EH (cell line): ENCODE results near the gene PEDS1.
A peak's percentile ranks its signal among the peaks of the same experiment; 100 is the strongest.
"Not testable (repeated sequence)": the region's sequence is repeated elsewhere in the genome, so short reads cannot be mapped to it uniquely, and the experiment has no call there.

Experiments used
- DNase-seq: peaks from one replicate; pipeline ENCODE4 v3.0.0-alpha.2; 2015; ENCODE audit warnings: low read depth

PEDS1 gene

DNA sequence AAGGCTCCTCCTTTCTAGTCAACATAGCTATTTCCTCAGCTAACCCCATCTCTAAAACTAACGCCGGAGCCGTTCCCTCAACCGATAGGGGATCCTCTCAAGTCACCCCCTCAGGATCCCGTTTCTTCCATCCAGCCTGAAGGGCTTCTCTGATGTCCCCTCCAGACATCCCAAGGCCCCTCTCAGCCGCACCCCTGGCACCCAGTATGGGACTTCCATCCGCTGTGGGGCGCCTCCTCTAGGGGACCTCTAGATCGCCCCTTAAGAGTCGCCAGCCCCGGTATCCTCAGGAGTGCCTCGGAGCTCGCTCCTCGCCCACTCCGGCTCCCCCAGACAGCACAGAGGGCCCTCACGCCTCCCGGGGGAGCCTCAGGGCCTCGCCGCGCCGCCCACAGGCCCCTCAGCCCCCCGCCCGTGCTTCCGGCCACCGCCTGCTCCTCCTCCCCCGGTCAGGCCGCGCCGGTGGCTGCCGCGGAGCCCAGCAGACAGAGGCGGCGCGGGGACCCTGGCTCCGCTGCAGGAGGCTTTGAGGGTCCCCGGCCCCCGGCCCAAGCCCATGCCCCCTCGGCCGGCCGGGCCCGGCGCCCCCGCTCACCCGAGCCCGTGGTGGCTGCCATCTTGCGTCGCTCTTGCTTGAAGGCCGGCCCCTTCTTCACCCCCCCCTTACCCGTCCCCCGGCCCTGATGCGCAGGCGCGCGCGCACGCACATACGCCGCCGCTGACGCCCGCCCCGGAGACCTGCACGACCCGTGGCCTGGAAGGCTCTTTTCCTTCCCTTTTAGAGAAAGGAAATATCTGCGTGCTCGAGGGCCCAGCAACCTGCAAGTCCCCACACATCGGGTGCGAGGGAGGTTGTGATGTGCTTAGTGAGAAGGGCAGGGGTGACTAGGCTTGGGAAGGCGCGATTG, 40.8 kb downstream of the PEDS1 start, which contains the start of gene UBE2V1:
Gene UBE2V1, minus strand, starts transcription at position 639 of the 908 bp plus-strand sequence. Its CDS starts 22 bp downstream, at position 617.
- DNase-seq: peak; percentile 87

DNA sequence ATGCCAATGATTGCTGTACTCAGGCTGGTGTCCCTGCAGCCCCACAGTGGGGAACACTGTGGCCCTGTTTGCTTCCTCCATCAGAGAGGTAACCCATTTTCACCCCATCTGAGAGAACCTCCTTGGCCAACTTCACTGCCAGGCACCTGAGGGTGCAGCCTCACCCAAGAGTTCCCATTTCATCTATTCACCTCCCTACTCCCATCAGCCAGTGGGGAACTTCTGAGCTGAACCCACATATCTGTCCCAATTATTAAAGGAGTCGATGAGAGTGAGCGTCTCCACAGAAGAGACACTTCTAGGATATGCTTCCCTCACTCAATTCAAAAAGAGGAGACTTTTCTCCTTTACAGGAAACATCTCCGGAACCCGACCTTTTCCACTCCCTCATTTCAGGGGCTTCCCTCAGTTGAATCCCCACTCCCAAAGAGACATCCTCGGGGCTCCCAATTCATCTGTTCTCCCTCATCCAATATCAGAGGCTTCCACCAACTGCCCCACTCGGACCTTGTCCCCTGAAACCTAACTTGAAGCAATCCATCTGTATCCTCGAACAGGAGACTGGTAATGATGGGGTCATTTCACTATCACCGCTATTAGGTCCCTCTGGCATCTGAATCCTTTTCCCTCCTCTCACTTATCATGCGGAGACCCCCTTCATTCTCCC, 41.6 kb downstream of the PEDS1 start:
- no peak for DNase-seq

DNA sequence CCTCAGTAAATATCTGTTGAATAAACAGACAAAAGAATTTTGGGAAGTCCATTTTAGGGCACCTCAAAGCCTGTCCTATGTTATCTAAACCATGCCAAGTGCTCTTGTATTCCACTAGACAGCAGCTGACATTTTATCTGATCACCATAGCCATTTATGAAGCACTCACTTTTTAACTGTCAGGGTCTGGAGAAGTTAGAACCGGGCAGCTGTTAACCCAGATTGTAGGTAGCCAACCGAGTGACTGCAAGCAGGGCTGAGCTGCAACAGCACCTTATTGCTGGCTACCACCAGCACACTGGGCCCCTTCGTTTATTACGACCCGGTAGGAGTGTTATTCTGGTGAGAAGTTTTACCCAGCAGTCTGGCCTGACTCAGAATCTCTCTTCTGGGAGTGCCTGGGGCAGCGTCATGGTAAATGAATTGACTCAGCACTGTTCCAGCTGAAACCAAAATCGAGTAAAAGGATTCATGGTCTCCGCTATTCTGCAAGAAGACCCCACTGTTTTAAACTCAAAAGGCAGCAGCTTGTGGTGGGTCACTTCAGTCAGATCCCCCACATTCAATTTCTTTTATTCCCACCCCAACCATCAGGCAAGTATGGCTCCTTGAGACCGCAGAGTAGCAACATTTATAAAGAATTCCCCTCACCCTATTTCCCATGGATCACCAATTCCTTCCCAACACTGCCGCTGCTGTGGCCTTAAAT, 42.2 kb downstream of the PEDS1 start:
- DNase-seq: peak; percentile 81

DNA sequence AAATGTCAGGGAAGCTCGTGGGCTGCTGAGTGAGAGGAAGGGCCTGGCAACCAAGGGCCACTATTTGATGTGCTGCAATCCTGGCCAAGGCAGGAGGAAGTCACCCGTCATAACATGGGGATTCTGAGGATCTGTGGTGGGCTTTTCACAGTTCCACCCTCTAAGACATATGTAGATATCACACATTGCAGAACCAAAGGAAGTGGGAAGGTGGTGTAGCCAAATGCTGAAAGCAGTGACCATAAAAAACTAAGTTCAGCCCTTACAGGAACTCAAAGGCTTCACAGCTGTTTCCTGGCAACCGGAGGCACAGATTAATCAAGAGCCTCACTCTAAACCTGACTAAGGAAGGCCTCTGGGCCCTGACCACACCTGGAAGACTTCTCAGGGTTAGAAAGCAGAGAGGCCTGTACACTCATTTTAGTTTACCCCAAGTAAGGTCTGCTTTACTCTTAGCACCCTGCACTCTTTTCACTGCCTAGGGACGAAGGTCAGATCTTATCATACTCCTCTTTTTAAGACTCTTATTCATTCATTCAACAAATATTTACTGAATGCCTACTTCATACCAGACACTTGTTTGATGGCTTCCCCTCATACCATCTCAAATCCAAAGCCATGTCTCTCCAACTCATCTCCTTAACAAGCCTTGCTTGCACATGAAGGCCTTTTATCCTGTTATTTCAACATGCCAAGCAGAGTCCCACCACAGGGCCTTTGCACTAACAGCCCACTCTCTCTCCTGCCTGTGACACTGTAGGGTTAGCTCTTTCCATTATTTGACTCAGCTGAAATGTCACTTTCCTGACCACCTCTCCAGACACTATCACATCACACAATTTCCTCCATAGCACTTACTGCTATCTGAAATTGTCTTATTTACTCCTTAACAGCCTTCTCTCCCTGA, 43.1 kb downstream of the PEDS1 start:
- DNase-seq: peak; percentile 84

DNA sequence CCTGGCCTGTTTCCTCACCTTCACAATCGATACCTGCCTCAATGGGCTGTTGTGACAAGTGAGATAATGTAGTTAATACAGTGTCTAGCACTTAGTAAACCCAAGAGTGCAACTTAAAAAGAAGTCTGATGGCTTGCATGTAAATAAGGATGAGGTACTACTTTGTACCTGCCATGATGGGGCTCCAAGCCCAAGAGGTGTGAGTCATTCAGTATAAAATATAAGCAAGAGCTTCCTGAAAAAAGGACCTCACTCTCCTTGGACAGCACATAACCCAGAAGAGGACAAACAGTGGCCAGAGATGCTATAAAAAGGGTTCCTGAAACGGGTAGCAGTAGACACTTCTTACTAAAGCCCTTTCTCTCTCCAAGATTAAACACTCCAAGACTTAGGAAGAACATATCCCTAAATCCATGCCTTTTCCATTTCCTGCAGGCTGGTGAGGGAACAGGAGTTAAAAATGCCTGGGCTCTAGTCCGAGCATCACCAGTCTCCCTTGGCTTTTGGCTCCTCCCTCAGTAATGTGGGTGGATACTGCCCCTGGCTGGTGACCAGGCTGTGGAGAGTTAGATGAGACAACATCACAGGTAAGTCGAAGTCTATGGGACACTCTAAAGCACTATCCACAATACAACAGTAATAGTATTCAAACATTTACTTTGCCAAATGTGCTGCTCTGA, 44.8 kb downstream of the PEDS1 start:
- DNase-seq: peak; percentile 24

DNA sequence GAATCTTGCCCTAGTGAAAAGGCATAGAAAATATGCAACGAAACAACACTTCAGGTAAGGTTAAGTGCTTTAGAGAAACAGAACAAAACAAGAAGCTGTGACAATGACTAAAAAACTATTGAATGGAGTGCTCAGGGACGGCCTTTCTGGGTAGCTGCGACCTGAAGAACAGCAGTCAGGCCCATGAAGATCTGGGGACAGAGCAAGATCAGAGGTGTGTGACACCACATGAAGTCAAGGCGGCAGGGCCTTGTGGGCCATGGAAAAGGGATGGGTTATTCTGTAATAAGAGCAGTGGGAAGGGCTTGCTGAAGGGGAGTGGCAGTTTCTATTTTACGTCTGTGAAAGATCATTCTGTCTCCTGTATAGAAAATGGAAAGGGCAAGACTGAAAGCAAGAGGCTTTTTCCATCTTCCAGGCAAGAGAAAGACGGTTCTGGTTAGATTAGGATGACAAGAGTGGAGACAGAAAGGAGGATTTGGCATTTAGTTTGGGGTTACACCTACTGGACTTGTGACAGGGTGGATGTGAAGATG, 45.7 kb downstream of the PEDS1 start:
- DNase-seq: no peak

DNA sequence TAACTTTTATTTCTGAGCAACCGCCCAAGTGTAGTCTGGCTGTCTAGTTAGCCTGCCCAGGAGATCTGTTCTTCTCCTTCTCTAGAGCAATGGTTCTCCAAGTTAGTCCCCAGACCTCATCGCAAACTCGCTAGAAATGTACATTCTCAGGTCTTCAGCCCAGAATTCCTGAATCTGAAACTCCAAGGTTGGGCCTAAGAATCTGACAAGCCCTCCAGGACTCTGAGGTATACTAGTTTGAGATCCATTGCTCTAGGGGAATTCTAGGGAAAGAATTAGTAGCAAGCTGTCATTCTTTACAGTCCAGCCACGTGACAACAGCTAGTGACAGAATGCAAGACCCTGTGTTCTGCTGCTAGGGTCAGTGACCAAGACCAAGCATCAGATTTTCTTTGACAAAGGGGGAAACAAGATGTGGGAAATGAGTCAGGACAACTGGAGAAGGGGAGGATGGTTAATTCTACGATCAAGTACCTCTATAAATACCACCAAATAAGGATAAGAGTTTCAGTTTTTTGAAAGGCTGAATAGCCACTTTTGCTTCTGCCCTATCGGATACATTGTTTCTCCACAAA, 46.4 kb downstream of the PEDS1 start:
- peak; percentile 30 for DNase-seq

DNA sequence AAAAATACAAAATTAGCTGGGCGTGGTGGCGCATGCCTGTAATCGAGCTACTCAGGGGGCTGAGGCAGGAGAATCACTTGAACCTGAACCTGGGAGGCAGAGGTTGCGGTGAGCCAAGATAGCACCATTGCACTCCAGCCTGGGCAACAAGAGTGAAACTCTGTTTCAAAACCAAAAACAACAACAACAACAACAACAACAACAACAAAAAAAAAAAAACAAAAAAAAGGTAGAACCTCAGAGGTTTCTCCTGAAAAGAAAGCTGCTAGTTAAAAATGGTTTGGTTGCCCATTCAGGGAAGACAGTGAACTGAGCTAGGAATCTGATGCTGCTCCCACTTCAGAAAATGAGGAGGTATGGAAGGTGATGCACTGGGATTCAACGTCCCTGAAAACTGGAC, 46.9 kb downstream of the PEDS1 start:
- not testable (repeated sequence) for DNase-seq
